HCT116 (cell line): ENCODE data around the gene LRRK1. TPM values are rescaled to one million over a fixed set of nuclear protein-coding genes. Genes with fewer than 3 reads are reported as not detected.

ENCODE experiments used
- ATAC-seq: fragments of 200-7000 bp; cut with Tn5 transposase; 2 replicates; pipeline ENCODE4 v1.9.1; 2020; ENCODE audit warnings: mild to moderate bottlenecking, moderate library complexity
- BruUV-seq: library from RNA; stranded (reverse); fragments of 400-500 nt; replicated peaks from 2 replicates; lab custom pipeline; 2021; lab: Mats Ljungman, UMichigan
- CTCF ChIA-PET: fragments of 300-600 bp; sonication (Branson Sonifier 250); formaldehyde crosslinking; loops from one replicate; lab custom pipeline; 2021; ENCODE audit warnings: antibody characterized with exemption; lab: Charles Lee
- POLR2A ChIA-PET: fragments of 300-600, 350-600 bp; sonication (Branson Sonifier 250); formaldehyde crosslinking; loops from one replicate; lab custom pipeline; 2021; ENCODE audit warnings: antibody characterized with exemption; lab: Charles Lee
- RAD21 ChIA-PET, 2 experiments: fragments of 300-600 bp; sonication (Branson Sonifier 250); formaldehyde crosslinking; loops; one replicate each; lab custom pipeline; 2023; ENCODE audit warnings: low total read pairs in 2 of 2; ENCODE audit not compliant: uncharacterized antibody in 2 of 2, unreplicated experiment in 2 of 2, low non-redundant PET in 1 of 2; lab: Charles Lee
- DNase-seq: peaks from one replicate; pipeline ENCODE4 v3.0.0-alpha.2; 2010; ENCODE audit warnings: low read depth, low spot score
- H2AFZ ChIP-seq: fragments of 200-600 bp; shearing (Covaris generic), sonication (generic); 2 replicates; pipeline ENCODE4 v1.6.1; 2017; ENCODE audit warnings: low read depth, mixed run types, mixed read lengths, antibody characterized with exemption, low read length; ENCODE audit not compliant: poor library complexity, severe bottlenecking
- H3K27ac ChIP-seq: 2 replicates; pipeline ENCODE4 v1.5.1; 2012; ENCODE audit warnings: low read depth, low read length
- H3K27me3 ChIP-seq: fragments of 200-600 bp; sonication (generic); 2 replicates; pipeline ENCODE4 v1.6.1; 2016; ENCODE audit warnings: mixed run types, low read length, mixed read lengths; ENCODE audit not compliant: insufficient read depth
- H3K36me3 ChIP-seq, 2 experiments: fragments of 200-500 bp in 1 of 2; fragments of 200-600 bp in 1 of 2; sonication (Bioruptor generic) in 1 of 2; sonication (generic) in 1 of 2; 2 replicates each; pipeline versions ENCODE4 v1.5.1 to v1.6.1; 2014 to 2016; ENCODE audit warnings: low read length in 2 of 2, inconsistent platforms in 1 of 2, mixed read lengths in 1 of 2, mixed run types in 1 of 2; ENCODE audit not compliant: insufficient read depth in 2 of 2, control insufficient read depth in 1 of 2
- H3K4me1 ChIP-seq, 2 experiments: fragments of 200-600 bp in 1 of 2; sonication (generic) in 1 of 2; 2 replicates each; pipeline versions ENCODE4 v1.5.1 to v1.6.1; 2012 to 2017; ENCODE audit warnings: low read length in 2 of 2, inconsistent platforms in 1 of 2, mild to moderate bottlenecking in 1 of 2, mixed read lengths in 1 of 2, mixed run types in 1 of 2, moderate library complexity in 1 of 2; ENCODE audit not compliant: insufficient read depth in 2 of 2, control insufficient read depth in 1 of 2
- H3K4me2 ChIP-seq: fragments of 200-600 bp; sonication (generic); 2 replicates; pipeline ENCODE4 v1.6.1; 2017; ENCODE audit warnings: mixed run types, low read length, mixed read lengths
- H3K4me3 ChIP-seq, 2 experiments: fragments of 200-600 bp in 1 of 2; sonication (generic) in 1 of 2; replicated peaks in 1 of 2; 2 replicates each; pipeline ENCODE4 v1.5.1; 2011 to 2016; ENCODE audit warnings: low read length in 2 of 2, control low read depth in 1 of 2, low read depth in 1 of 2, mild to moderate bottlenecking in 1 of 2, mixed read lengths in 1 of 2, mixed run types in 1 of 2
- H3K79me2 ChIP-seq: fragments of 200-600 bp; sonication (generic); 2 replicates; pipeline ENCODE4 v1.6.1; 2017; ENCODE audit warnings: mild to moderate bottlenecking, mixed run types, low read length, moderate library complexity, mixed read lengths; ENCODE audit not compliant: insufficient read depth
- H3K9ac ChIP-seq: fragments of 200-600 bp; sonication (generic); 2 replicates; pipeline ENCODE4 v1.6.1; 2016; ENCODE audit warnings: low read length, mixed read lengths
- H3K9me2 ChIP-seq: fragments of 200-600 bp; sonication (generic), shearing (Covaris generic); 2 replicates; pipeline ENCODE4 v1.6.1; 2017; ENCODE audit warnings: mixed run types, mild to moderate bottlenecking, moderate library complexity; ENCODE audit not compliant: insufficient read depth
- H3K9me3 ChIP-seq, 2 experiments: fragments of 200-500 bp in 1 of 2; fragments of 200-600 bp in 1 of 2; sonication (Bioruptor generic) in 1 of 2; sonication (generic) in 1 of 2; 2 replicates each; pipeline ENCODE4 v1.6.1; 2014 to 2017; ENCODE audit warnings: low read length in 2 of 2, mixed read lengths in 2 of 2, inconsistent platforms in 1 of 2, low read depth in 1 of 2, mild to moderate bottlenecking in 1 of 2, mixed run types in 1 of 2, moderate library complexity in 1 of 2; ENCODE audit not compliant: control insufficient read depth in 1 of 2, insufficient read depth in 1 of 2
- H4K20me1 ChIP-seq: fragments of 200-600 bp; sonication (generic), shearing (Covaris generic); 2 replicates; pipeline ENCODE4 v1.6.1; 2017; ENCODE audit warnings: mixed run types, mild to moderate bottlenecking, moderate library complexity; ENCODE audit not compliant: insufficient read depth
- CBX3 ChIP-seq: IDR thresholded peaks from 2 replicates; pipeline ENCODE4 v1.6.1; 2012; ENCODE audit warnings: low read depth
- CEBPB ChIP-seq: IDR thresholded peaks from 2 replicates; pipeline ENCODE4 v1.6.1; 2012; ENCODE audit warnings: low read depth
- EGR1 ChIP-seq: IDR thresholded peaks from 2 replicates; pipeline ENCODE4 v1.6.1; 2012; ENCODE audit warnings: low read depth
- FOSL1 ChIP-seq: IDR thresholded peaks from 2 replicates; pipeline ENCODE4 v1.6.1; 2012; ENCODE audit warnings: low read depth
- JUND ChIP-seq: IDR thresholded peaks from 2 replicates; pipeline ENCODE4 v1.6.1; 2012
- POLR2AphosphoS5 ChIP-seq: IDR thresholded peaks from 2 replicates; pipeline ENCODE4 v1.6.1; 2011; ENCODE audit warnings: mild to moderate bottlenecking, low read depth, low read length, moderate library complexity
- SP1 ChIP-seq: IDR thresholded peaks from 2 replicates; pipeline ENCODE4 v1.6.1; 2012; ENCODE audit warnings: low read depth
- SRF ChIP-seq: IDR thresholded peaks from 2 replicates; pipeline ENCODE4 v1.6.1; 2012; ENCODE audit warnings: low read depth
- TCF7L2 ChIP-seq: IDR thresholded peaks from 2 replicates; pipeline ENCODE4 v1.7.0; 2011; ENCODE audit warnings: borderline replicate concordance, inconsistent platforms; ENCODE audit not compliant: insufficient read depth, insufficient read length; ENCODE audit errors: extremely low read depth
- YY1 ChIP-seq: IDR thresholded peaks from 2 replicates; pipeline ENCODE4 v1.6.1; 2011; ENCODE audit warnings: low read length, low read depth, moderate library complexity, mild to moderate bottlenecking; ENCODE audit not compliant: insufficient replicate concordance; ENCODE audit errors: extremely low read depth
- ZNF274 ChIP-seq: fragments of 200-500 bp; sonication (Bioruptor generic); IDR thresholded peaks from 2 replicates; pipeline ENCODE4 v1.6.1; 2014; ENCODE audit warnings: mild to moderate bottlenecking, low read depth, low read length, inconsistent platforms
- intact Hi-C: fragments of 100-400 bp; cut with micrococcal nuclease; formaldehyde crosslinking; loops from 2 replicates; pipeline ENCODE4 v1.10.0; 2022
- total RNA-seq: library from RNA; stranded (reverse); gene quantifications from one replicate; pipeline ENCODE4 v1.2.1, GENCODE V29; 2021; ENCODE audit not compliant: unreplicated experiment
- TF ChIP-seq, protein P1 (sequence below), 3 experiments: fragments of 200-600 bp in 1 of 3; sonication (generic) in 1 of 3; IDR thresholded peaks in 2 of 3; conservative IDR thresholded peaks in 1 of 3; 2 replicates each; pipeline ENCODE4 v1.5.1; 2012 to 2017; ENCODE audit warnings: low read depth in 2 of 3, low read length in 2 of 3, antibody characterized with exemption in 1 of 3, borderline replicate concordance in 1 of 3, control low read depth in 1 of 3, mild to moderate bottlenecking in 1 of 3, mixed read lengths in 1 of 3, mixed run types in 1 of 3, moderate library complexity in 1 of 3; ENCODE audit not compliant: insufficient read depth in 1 of 3
- TF ChIP-seq, protein P2 (sequence below): IDR thresholded peaks from 2 replicates; pipeline ENCODE4 v1.6.1; 2012

LRRK1 gene
- total RNA-seq, 1 experiment from 2014 or later: 21.6 TPM

DNA sequence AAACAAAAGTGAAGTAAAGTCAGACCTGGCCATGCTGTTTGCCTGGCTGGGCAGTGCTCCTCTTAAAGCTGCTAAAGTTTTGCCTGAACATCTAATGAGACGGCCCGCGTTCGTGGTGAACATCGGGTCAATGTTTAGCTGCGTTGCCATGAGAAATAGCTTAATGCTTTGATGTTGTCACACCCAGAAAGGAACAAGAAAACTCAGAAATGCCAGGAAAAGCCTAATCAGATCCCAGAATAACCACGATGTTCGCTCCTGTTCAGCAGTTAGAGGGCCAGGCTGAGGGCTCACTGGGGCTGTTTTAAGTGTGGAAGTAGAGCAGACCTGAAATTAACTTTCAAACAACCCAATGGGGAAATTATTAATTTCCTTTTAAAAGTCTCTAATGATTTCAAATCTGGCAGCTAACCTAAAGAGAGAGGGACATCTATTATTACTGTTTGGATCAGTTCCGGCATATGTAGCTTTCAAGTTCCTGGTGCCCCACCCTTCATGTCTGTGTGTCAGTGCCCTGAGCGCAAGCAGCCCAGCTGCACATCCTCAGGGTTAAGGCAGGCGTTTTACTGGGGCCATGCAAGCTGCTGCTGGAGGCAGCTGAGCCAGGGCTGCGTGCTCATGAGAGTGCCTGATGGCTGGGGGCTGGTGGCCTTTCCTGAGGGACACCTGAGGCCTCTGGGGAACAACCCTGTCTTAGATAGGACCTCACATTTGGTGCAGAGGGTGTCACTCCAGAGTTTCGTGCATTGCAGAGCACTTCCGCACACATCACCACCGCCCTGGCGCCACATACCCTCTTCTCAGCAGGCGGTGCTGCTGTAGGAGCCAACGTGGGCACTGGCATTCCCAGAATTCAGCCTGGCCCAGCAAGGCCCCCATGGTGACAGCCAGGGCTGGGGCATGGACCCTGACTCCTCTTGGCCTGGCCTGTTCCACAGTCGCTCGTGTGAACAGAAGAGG lies 76.6 kb downstream of the LRRK1 start:
- H2AFZ ChIP-seq: no peak overlapping the region
- RAD21 ChIA-PET: no interaction called here
- H3K4me2 ChIP-seq: no peak overlapping the region
- H3K79me2 ChIP-seq: no peaks in the 10 kb centered on the region
- no peak overlapping the region for H3K9ac ChIP-seq
- ATAC-seq (no peak), DNase-seq (no peak)
- no peaks in the 10 kb centered on the region for H3K9me3 ChIP-seq
- no TSS peak for BruUV-seq
- POLR2A ChIA-PET: interaction anchor here (0.6 kb wide), 1 partner anchor 31 kb away, joined by 3 read pairs; no protein-coding TSS in a partner anchor
- TF ChIP-seq TCF7L2 (no peak), CBX3 (no peak), POLR2AphosphoS5 (no peak)
- no peaks in the 10 kb centered on the region for H3K9me2 ChIP-seq
- CTCF ChIA-PET: interaction anchor here (1.1 to 1.4 kb wide), 2 partner anchors 11 to 12 kb away, joined by 3 to 4 read pairs; no protein-coding TSS in a partner anchor
- H3K27ac ChIP-seq: no peak overlapping the region
- H3K4me3 ChIP-seq: no peak overlapping the region
- H3K4me1 ChIP-seq: no peaks in the 10 kb centered on the region
- H3K36me3 ChIP-seq: no peaks in the 10 kb centered on the region; a peak in 1 of 4 replicates
- no peaks in the 10 kb centered on the region for H4K20me1 ChIP-seq
- no peaks in the 10 kb centered on the region for H3K27me3 ChIP-seq
- intact Hi-C loops: no loop called here

DNA sequence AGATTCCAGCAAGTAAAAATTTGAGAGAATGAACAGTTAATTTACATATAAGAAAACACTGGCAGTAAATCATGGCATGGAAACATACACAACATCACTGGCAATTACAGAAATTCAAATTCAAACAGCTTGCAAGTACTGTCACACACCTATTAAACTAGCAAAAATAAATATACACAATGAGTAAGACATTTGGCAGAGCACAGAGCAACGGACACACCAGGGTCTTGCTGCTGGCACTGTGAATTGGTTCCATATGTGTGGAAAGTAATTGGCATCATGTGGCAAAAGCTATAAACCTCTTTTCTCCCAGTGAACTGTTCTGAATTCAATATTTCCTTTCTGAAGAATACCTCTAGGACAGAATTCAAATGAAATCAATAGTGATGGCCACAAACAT lies 78.3 kb downstream of the LRRK1 start:
- ChIA-PET POLR2A (no interaction called here), CTCF (interaction anchor here (2.7 kb wide), 1 partner anchor 11 kb away, joined by 15 read pairs; no protein-coding TSS in a partner anchor), RAD21 (no interaction called here)
- Histone ChIP-seq H3K4me2 (no peak overlapping the region), H3K9ac (no peak overlapping the region), H3K27me3 (no peaks in the 10 kb centered on the region), H3K36me3 (no peaks in the 10 kb centered on the region; a peak in 1 of 4 replicates), H3K9me3 (no peaks in the 10 kb centered on the region), H4K20me1 (no peaks in the 10 kb centered on the region), H3K4me3 (no peak overlapping the region), H3K4me1 (no peaks in the 10 kb centered on the region), H2AFZ (no peak overlapping the region), H3K27ac (no peak overlapping the region), H3K9me2 (no peaks in the 10 kb centered on the region), H3K79me2 (no peaks in the 10 kb centered on the region)
- intact Hi-C loops: no loop called here
- BruUV-seq: no TSS peak
- DNase-seq (no peak), ATAC-seq (no peak)
- TF ChIP-seq, protein P1, sequence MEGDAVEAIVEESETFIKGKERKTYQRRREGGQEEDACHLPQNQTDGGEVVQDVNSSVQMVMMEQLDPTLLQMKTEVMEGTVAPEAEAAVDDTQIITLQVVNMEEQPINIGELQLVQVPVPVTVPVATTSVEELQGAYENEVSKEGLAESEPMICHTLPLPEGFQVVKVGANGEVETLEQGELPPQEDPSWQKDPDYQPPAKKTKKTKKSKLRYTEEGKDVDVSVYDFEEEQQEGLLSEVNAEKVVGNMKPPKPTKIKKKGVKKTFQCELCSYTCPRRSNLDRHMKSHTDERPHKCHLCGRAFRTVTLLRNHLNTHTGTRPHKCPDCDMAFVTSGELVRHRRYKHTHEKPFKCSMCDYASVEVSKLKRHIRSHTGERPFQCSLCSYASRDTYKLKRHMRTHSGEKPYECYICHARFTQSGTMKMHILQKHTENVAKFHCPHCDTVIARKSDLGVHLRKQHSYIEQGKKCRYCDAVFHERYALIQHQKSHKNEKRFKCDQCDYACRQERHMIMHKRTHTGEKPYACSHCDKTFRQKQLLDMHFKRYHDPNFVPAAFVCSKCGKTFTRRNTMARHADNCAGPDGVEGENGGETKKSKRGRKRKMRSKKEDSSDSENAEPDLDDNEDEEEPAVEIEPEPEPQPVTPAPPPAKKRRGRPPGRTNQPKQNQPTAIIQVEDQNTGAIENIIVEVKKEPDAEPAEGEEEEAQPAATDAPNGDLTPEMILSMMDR (IDR thresholded peaks at IDR 0.05 in 2 of 3, conservative IDR thresholded peaks at IDR 0.05 in 1 of 3; ENCODE audit: borderline replicate concordance in 1 of 3, insufficient read depth in 1 of 3, low read depth in 2 of 3, low read length in 2 of 3): no peak
- TF ChIP-seq JUND: no peak
- TF ChIP-seq YY1: no peak
- TF ChIP-seq ZNF274: no peak
- TF ChIP-seq EGR1: no peak
- TF ChIP-seq FOSL1: no peak
- TF ChIP-seq CEBPB: no peak
- TF ChIP-seq SP1: no peak
- no peak for TF ChIP-seq CBX3
- no peak for TF ChIP-seq SRF
- TF ChIP-seq, protein P2, sequence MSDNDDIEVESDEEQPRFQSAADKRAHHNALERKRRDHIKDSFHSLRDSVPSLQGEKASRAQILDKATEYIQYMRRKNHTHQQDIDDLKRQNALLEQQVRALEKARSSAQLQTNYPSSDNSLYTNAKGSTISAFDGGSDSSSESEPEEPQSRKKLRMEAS: no peak
